Stimulated activated naive CD4-positive, alpha-beta T cell (primary cell): ENCODE data around the gene PUM1.

Source experiments
- DNase-seq, 6 experiments: peaks; one replicate each; lab custom pipeline; 2025; lab: John Stamatoyannopoulos, UW

The PUM1 gene

GRCh38 chr1:30892671-30893073 is 172.8 kb downstream of the PUM1 start:
- DNase-seq, result no peak

- no peak for DNase-seq
Measured at GRCh38 chr1:30891227-30891552, 174.3 kb downstream of the PUM1 start.

- DNase-seq, result no peak
Measured at GRCh38 chr1:30890502-30891226, 174.9 kb downstream of the PUM1 start.

GRCh38 chr1:30889511-30889910 is 176.0 kb downstream of the PUM1 start:
- DNase-seq, result no peak

GRCh38 chr1:30888975-30889374 is 176.5 kb downstream of the PUM1 start:
- DNase-seq, result no peak

- no peak for DNase-seq
Measured at GRCh38 chr1:30888391-30888790, 177.1 kb downstream of the PUM1 start.

- DNase-seq, result no peak
Measured at GRCh38 chr1:30887485-30888315, 177.8 kb downstream of the PUM1 start.

GRCh38 chr1:30886710-30887428 is 178.6 kb downstream of the PUM1 start:
- DNase-seq, result no peak

- DNase-seq, result no peak
Measured at GRCh38 chr1:30885570-30886522, 179.7 kb downstream of the PUM1 start.

- DNase-seq, result no peak
Measured at GRCh38 chr1:30884723-30885122, 180.8 kb downstream of the PUM1 start.

- no peak for DNase-seq
Measured at GRCh38 chr1:30883389-30884172, 181.9 kb downstream of the PUM1 start.

- no peak for DNase-seq
Measured at GRCh38 chr1:30882678-30883388, 182.7 kb downstream of the PUM1 start.
